A204.1 (cell line): Measurements from ENCODE around the gene TBL1XR1.
"Not testable (repeated sequence)": the region's sequence is repeated elsewhere in the genome, so short reads cannot be mapped to it uniquely, and the experiment has no call there.

Experiments used
- FAIRE-seq: peaks from 2 replicates; lab custom pipeline; 2012; peaks lifted over from hg19 to GRCh38; lab: Jason Lieb, UNC

The TBL1XR1 gene

DNA sequence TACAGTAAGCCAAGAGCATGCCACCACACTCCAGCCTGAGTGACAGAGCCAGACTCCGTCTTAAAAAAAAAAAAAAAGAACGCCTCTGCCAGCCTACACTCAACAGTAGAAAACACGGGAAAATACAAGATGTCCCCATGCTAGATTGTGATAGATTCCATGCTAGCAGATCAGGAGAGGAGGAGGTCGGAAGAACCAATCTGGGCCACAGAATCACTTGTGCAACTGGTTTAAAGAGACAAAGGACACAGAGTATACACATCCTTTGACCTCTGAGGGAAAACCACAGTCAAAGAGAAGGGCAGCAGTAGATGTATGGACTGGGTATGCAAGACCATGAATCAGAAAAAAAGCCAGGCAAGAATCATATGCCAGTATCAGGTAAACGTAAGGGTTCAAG, 15.9 kb downstream of the TBL1XR1 start:
- no peak for FAIRE-seq

DNA sequence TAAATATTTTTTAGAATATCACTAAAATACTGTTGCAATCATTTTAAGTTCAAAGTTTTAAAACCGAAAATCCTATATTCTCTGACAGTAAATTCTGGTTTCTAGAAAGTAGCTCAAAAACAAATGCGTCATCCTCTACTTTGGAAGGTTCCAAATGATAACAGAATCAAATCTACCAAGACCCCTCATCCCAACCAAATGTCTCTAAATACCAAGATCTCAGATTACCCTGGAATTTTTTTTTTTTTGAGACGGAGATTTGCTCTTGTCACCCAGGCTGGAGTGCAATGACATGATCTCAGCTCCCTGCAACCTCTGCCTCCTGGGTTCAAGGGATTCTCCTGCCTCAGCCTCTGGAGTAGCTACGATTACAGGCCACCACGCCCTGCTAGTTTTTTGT, 16.8 kb downstream of the TBL1XR1 start:
- no peak for FAIRE-seq

DNA sequence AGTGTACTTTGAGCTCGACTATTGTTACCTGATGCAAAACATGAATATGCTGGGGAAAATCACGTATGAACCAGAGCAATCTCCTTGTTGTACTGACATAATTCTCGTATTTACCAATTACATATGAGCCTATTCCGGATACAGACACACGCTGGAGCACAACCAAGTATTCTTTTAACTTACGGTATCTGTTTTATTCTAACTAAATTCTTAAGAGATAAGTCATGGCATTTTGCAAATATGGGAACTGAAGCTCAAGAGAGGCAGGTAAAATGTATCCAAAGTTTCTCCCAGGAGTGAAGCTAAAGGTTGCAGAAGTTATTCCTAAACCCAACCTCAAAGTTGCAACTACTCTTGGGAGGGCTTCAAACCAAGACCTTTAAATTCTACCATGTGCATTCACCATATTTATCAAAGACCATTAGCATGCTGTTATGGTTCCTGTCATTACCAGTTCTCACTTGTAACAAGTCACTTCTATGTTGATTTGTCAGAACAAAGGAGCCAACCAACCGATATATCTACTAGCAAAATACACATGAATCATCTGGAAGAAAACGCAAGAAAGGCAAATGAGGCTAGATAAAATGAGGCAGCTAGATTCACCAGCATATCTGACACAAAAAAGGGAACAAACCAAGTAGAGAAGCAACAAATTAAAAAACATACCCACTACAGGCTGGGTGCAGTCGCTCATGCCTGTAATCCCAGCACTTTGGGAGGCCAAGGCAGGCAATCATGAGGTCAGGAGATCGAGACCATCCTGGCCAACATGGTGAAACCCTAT, 17.8 kb downstream of the TBL1XR1 start:
- FAIRE-seq: no peak

DNA sequence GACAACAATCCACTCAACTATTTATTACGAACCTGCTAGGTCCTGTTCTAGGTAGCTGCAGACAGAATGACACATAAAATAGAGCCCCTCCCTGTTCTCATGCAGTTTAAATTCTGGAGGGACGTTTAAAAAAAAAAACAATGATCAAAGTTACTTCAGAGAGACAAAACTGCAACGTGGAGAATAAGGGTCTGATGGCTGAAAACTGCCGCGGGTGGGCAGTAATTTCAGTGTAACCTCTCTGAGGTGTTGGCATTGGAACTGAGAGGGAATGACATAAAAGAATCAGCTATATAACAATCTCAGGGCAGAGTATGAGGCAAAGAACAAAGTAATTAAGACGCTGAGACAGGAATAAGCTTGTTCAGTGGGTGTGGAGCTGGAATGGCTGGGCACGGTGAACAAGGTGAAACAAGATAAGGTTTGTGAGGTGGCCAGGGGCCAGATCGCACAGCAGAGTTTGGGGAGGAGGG, 19.5 kb downstream of the TBL1XR1 start:
- no peak for FAIRE-seq

DNA sequence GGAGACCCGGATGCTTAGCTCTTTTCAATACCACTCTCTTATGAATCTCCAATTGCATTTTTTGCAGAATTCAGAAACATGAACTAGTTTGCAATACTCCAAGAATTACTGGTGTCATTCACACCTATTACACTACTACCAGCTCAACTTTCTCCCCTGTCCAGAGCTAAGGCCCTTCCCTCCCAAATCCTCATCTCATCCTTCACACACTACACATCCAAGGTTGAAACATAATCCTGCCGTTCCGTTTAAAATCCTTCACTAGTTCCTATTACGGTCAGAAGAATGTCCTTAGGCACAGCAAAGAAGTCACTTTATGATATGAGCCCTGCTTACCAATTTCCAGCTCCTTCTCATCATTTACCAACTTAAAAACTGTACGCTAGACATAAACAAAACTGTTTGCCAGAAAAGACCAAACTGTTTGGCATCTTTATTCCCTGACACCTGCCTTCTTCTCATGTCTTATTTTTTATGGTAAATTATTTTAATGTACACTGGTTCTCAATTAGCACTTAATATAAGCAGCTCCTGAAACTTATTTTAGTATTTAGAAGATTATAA, 22.6 kb downstream of the TBL1XR1 start:
- no peak for FAIRE-seq

DNA sequence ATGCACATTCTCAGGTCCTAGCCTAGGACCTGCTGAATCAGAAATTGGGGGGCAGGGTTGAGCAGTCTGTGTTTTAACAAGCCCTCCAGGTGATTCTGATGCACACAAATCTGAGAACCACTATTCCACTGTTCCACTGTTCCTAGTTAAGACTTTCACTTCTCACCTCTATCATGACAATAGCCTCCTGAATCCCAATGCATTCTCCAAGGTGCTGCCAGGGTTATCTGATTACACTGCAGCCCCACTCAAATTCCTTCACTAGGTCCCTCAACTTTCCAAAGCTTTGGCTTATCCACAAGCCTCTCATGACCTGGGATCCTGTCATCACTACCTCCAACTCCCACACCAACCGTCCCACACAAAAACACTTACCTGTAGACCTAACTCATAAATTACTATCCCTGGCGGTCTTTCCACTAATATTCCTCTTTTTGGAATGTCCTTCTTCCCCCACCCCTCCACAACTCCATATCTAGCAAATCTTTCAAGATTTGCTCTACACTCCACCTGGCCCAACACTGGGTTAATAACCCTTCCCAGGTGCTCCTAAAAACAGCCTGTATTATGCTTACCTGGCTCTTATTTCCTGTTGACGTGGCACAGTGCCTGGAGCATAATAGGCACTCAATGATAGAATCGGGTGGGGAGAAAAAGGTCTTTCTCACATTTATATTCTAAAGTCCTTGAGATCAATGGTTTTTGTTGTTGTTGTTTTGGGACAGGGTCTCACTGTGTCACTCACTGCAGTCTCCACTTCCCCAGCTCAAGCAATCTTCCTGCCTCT, 27.2 kb downstream of the TBL1XR1 start:
- no peak for FAIRE-seq

DNA sequence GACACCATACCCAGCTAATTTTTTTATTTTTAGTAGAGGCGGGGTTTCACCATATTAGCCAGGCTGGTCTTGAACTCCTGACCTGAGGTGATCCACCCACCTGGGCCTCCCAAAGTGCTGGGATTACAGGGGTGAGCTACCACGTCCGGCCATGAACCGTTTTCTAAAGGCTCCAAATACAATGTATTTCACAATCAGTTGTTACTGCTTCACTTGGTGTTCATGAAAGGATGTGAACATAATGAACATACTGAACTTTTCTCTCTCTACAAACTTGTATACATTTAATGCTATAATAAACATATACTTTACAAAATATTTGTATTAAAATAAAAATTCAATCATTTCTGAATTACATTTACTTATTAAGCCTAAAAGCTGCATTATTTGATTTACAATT, 28.9 kb downstream of the TBL1XR1 start:
- FAIRE-seq: no peak

DNA sequence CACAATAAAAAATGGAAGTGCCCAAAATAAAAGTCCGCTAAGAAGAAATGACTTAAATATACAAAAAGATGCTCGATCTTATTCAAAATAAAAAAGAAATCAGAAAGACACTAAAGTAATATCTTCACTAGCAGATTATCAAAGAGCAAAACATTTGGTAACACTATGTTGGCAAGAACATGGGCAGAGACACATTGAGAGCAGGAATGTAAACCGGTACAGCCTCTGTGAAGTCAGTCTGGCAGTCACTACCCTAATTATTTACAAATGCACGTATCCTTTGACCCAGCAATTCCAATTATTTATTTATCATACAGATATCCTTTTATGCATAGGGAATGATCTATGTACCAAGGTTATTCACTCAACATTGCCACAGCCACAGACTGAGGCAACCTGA, 34.5 kb downstream of the TBL1XR1 start:
- no peak for FAIRE-seq

DNA sequence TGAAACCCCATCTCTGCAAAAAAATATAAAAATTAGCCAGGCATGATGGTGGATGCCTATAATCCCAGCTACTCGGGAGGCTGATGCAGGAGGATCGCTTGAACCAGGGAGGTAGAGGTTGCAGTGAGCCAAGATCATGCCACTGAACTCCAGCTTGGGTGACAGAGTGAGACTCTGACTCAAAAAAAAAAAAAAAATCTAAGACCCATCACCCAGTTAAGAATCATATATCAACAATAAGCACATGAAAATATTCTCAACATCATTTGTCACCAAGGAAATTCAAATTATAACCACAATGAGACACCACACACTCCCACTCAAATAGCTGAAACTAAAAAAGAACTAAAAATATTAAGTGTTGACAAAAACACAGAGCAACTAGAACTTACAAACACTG, 35.7 kb downstream of the TBL1XR1 start:
- FAIRE-seq: not testable (repeated sequence)

DNA sequence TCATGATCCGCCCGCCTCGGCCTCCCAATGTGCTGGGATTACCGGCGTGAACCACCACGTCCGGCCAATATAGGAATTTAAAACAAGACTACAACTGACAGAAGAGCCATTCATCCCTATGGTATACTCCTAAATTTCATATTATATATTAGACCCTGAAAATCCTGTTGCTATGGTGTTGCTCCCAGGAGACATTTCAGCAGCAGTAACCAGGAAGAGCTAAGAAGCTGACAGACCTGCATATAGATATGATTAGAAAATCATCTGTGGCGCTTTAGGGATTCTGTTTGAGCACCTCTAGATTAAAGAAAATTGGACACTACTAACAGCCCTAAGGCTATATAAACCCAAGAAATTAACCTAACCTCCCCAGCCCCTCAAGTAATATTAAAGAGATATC, 38.8 kb downstream of the TBL1XR1 start:
- no peak for FAIRE-seq

DNA sequence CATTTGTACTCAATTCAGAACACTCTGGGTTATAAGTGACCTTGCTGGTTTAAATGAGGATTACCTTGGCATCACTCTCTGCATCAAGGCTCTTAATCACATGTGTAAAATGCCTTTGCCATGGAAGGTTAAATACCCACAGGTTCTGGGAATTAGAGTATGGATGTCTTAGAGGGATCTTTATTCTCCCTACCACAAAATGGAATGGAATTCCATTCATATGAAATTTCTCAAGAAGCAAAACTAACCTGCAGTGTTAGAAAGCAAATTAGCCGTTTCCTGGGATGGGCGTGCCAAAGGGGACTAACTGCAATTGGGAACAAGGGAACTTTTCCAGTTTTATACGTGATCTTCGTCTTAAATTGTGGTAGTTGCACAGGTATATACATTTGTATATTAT, 39.8 kb downstream of the TBL1XR1 start:
- no peak for FAIRE-seq

DNA sequence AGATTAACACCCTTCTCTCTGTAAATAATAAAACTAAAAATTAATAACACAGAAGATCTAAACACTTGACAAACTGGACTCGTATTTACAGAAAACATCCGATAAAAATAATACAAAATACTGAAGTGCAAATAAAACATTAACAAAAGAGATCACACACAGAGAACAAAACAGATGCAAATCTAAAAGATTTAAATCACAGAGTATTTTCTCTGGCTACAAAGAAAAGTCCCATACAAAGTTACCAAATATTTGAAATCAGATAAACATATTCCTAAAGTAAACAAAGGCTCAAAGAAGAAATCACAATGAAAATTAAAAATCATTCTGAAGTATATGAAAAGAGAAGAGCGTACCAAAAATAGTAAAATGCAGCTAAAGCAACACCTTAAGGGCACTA, 42.5 kb downstream of the TBL1XR1 start:
- peak; percentile 39 for FAIRE-seq

DNA sequence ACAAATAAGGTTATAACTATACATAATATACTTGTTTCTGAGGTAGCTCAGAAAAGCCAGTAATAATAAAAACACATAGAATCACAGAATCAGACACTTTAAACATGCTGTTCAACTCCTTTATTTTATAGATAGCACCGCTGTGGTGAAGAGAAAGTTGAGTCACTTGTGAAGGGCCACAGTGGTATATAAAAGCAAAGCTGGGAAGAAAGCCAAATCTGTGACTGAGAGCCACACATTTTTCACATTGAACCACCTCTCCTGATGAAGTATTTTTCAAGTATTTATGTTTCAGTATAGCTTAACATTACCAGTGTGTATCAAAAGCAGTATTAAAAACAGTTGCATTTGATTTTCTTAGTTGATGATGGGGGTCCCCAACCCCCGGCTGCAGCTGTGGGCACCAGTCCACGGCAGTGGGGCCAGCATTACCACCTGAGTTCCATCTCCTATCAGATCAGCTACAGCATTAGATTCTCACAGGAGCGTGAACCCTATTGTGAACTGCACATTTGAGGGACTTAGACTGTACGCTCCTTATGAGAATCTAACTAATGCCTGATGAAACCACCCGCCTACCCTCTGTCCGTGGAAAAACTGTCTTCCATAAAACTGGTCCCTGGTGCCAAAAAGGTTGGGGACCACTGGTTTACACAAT, 46.2 kb downstream of the TBL1XR1 start:
- no peak for FAIRE-seq

DNA sequence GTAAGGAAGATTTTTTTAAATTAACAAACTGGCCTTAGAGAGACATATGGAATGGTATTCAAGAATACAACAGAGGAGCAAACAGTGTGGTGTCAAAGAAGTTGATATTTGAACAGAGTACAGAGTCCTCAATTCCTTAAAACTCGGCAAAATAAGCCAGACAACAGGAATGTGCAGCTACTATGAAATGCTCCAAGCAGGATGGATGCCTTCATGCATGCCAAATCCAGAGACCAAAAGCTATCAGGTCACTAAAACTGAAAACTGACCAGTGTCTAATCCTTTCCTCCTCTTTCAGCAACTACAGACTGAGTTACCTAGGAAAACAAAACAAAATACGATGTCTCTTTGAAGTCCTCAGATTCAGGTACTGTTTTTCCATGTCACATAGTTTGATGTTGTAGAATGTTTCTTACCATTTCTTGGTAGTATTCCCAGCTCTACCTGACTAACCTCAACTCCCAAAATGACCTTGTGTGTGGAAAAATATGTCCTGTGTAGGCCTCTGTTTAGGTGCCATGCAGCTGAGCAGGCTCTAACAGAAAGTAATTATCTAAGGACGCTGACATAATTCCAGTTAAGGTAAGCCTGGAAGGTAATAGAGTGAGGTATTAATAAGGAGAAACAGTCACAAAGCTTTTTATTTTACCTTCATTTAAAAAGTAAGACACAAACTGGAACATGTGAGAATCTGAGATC, 46.9 kb downstream of the TBL1XR1 start:
- FAIRE-seq: no peak

DNA sequence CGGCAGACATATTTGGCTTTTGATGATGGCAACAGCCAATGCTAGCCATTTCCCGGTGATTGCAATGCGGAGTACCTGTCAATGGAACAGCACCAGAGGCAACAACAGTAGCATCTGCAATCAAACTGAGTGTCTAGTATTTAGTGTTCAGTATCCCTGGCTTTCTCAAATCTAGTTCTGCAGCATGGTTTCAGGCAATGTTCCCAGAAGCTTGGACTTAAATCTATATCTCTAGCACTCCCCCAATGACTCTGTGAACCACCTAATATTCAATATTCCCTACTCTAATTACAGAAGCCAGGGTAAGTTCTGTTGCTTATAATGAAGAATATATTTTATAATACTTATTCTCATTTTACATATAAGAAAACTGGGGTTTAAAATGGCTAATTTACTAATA, 48.2 kb downstream of the TBL1XR1 start:
- FAIRE-seq: no peak

DNA sequence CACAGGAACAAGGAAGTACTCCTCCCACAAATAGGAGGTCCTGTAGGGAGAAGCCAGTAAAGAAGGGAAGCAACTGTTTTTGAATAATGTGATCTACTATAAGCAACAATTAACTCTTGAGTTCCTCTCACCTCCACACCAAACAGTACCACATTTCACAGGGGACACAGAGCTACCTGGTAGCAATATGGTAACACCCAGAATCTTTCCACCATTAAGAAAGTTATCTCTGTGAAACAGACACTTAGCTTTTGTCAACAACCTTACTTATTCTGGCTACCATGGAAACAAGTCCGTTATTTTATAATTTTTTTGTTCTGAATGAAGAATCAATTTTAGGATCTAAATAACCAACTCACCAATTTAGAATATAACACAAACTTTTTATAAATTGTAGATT, 49.5 kb downstream of the TBL1XR1 start:
- FAIRE-seq: no peak

DNA sequence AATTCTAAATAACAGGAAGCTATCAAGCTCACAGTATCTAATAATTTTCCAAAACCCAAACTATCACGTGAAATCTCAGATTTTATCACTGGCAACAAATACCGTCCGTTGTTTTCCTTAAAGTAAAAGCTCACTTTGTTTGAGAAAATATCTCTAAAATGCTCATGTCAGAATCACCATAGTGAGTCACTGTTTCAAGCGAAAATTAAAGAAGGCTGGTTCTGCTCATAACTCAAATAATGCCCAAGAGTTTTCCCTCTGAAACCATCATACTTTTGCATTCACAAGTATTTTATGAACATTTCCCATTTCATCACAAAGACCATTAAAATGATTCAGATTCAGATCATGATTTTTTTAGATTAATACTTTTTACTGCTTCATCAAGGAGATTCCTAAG, 50.6 kb downstream of the TBL1XR1 start:
- FAIRE-seq: no peak

DNA sequence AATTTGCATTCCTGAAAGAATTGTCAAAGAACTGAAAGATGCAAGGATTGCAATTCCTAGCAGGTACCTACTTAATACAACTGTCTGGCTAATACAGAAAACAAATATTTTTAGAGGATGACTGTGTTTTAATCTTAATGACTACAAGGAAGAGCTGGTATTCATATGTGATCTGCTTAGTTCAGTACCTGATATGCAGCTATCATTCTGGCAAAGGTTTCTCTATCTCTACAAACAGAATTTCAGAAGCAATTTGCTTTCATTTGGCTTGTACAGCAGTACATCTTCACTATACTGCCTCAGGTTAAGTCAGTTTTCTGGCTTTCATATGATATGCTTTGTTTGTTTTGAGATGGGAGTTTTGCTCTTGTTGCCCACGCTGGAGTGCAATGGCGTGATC, 51.3 kb downstream of the TBL1XR1 start:
- FAIRE-seq: no peak

DNA sequence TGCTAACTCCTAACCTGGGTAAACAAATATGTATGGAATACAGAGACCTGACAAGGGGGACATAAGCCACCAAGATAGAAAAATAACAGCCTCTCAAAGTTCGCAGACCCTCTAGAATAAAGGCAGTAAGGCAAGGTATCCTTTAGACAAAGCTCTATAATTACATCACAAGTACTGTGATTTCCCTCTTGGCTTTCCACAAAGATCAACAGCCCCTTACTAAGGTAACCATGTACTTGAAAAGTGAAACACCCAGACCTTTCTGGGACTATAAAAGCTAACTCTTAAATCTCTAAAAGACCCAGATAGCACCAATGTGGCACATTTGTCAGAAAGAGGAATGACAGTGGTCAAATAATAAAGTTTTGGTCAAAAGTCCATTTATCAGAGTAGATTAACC, 51.9 kb downstream of the TBL1XR1 start:
- no peak for FAIRE-seq

DNA sequence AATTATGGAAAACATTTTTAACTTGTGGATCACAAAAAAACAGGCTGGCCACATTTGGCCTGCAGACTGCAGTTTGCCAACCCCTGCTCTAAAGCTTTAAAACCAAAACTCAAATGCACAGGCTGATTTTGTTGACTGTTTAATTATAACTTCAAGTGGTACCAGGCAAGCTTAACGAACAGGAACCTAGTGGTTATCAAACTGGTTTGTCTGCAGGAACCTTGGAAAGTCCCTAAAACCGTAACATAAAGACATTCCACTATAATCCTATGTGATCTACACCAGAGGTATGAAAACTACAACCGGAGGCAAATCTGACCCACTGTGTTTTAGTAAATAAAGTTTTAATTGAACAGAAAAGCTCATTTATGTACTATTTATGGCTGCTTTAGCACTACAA, 52.4 kb downstream of the TBL1XR1 start:
- FAIRE-seq: no peak

DNA sequence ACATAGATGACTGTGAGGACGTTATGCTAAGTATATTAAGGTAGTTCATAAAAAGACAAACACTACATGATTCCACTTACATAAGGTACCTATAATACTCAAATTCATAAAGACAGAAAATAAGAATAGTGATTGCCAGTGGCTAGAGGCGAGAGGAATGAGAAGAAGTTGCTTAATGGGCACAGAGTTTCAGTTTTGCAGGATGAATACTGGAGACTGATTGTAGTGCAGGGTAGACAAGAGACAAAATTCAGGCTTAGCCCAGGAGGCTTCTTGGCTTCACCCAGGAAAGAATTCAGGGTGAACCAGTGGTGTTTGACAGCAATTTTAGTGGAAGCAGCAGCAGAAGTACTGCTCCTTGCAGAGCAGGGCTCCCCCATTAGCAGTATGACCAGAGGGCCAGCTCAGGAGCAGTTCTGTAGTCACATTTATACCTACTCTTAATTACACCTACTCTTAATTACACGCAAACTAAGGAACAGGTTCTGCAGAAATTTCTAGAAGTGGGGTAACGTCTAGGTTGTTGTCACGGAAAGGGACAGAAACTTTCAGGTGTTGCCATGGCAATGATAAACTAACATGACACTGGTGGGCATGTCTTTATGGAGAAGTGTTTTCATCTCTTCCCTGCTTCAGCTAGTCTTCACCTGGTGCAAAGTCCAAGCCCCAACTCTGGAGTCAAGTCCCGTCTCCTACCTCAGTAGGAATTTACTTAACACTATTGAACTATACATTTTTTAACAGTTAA, 55.2 kb downstream of the TBL1XR1 start:
- no peak for FAIRE-seq

DNA sequence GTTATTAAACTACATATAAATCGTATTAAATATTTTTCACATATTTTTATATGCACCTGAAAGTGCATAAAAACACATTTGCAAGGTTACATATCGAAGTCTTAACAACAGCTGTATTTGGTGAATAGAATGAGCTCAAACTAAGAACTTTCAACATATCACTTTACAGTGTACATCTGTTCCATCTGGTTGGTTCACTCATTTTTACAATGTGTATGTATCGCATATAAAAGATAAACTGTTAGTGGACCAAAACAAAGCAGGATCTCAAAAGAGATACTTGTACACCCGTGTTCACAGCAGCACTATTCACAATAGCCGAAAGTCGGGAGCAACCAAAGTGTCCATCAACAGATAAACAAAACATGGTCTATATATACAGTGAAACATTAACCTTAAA, 55.8 kb downstream of the TBL1XR1 start:
- no peak for FAIRE-seq
